ENCODE data around the gene COL17A1.

COL17A1 gene

GRCh38 chr10:104072786-104073185, 12.9 kb downstream of the COL17A1 start:
- TF ChIP-seq CTCF (IDR thresholded peaks at IDR 0.05; ENCODE audit: borderline replicate concordance, insufficient read depth, low read depth, low read length): no peak
- no peak overlapping the region for H3K4me3 ChIP-seq (ENCODE audit: low read depth, low read length)

- no peak for TF ChIP-seq CTCF (IDR thresholded peaks at IDR 0.05; ENCODE audit: borderline replicate concordance, insufficient read depth, low read depth, low read length)
- H3K4me3 ChIP-seq (ENCODE audit: low read depth, low read length): no peak overlapping the region
Observed at GRCh38 chr10:104069613-104070012, 16.1 kb downstream of the COL17A1 start.

- no peak for TF ChIP-seq CTCF (IDR thresholded peaks at IDR 0.05; ENCODE audit: borderline replicate concordance, insufficient read depth, low read depth, low read length)
- H3K4me3 ChIP-seq (ENCODE audit: low read depth, low read length): no peak overlapping the region
Observed at GRCh38 chr10:104067525-104067924, 18.2 kb downstream of the COL17A1 start.

- no peak overlapping the region for H3K4me3 ChIP-seq (ENCODE audit: low read depth, low read length)
Observed at GRCh38 chr10:104066945-104067344, 18.7 kb downstream of the COL17A1 start.

GRCh38 chr10:104065748-104066147, 19.9 kb downstream of the COL17A1 start:
- TF ChIP-seq CTCF (IDR thresholded peaks at IDR 0.05; ENCODE audit: borderline replicate concordance, insufficient read depth, low read depth, low read length): no peak
- H3K4me3 ChIP-seq (ENCODE audit: low read depth, low read length): no peak overlapping the region

More at GRCh38 chr10:104066945-104067344, 18.7 kb downstream of the COL17A1 start:
- no peak for TF ChIP-seq CTCF (IDR thresholded peaks at IDR 0.05; ENCODE audit: borderline replicate concordance, insufficient read depth, low read depth, low read length)

- no peak for TF ChIP-seq CTCF (IDR thresholded peaks at IDR 0.05; ENCODE audit: borderline replicate concordance, insufficient read depth, low read depth, low read length)
- no peak overlapping the region for H3K4me3 ChIP-seq (ENCODE audit: low read depth, low read length)
Observed at GRCh38 chr10:104061196-104061595, 24.5 kb downstream of the COL17A1 start.

GRCh38 chr10:104059364-104059763, 26.3 kb downstream of the COL17A1 start:
- H3K4me3 ChIP-seq (ENCODE audit: low read depth, low read length): no peak overlapping the region

More at GRCh38 chr10:104059364-104059763, 26.3 kb downstream of the COL17A1 start:
- TF ChIP-seq CTCF (IDR thresholded peaks at IDR 0.05; ENCODE audit: borderline replicate concordance, insufficient read depth, low read depth, low read length): no peak

All from GM12875 (cell line).